Measurements from ENCODE around the gene CCN2. TPM values are rescaled to one million over a fixed set of nuclear protein-coding genes. Genes with fewer than 3 reads are reported as not detected.
A peak's percentile ranks its signal among the peaks of the same experiment; 100 is the strongest.

Gene CCN2
- total RNA-seq, 1 experiment from 2014 or later, result 67.8 TPM

DNA sequence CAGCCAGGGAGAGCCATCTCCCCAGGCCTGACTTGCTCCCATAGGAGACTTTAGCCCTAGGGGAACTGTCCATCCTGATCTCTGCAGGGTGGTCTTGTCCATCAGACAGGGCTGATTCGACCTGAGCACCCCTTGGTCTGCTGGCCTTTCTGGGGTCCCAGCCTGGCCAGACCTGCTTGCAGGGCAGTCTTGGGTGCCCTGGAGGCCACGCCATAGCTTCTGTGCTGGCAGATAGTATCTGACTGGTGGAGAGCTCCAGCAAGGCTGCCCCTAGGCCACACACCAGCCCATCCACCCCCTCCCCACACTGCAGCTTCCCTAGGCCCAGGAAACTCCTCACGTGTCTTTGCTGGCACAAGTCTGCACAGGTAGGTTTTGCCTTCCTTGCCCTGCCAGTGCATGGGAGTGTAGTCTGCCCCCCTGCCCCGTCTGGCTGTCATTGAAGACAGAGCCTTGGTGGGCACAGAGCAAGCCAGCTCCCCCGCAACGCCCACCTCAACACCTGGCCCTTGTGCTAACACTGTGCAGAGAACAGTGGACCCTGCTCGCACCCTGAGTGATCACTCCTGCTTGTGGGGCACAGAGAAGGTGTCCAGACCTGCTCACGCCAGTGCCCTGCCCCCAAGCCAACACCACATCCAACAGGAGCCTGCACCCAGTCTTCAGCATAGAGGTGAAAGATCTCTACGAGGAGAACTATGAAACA is 32.4 kb downstream of the CCN2 start (continued):
- TF ChIP-seq, protein P1, sequence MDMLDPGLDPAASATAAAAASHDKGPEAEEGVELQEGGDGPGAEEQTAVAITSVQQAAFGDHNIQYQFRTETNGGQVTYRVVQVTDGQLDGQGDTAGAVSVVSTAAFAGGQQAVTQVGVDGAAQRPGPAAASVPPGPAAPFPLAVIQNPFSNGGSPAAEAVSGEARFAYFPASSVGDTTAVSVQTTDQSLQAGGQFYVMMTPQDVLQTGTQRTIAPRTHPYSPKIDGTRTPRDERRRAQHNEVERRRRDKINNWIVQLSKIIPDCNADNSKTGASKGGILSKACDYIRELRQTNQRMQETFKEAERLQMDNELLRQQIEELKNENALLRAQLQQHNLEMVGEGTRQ (CRISPR knock-in tag; IDR thresholded peaks at IDR 0.05), result no peak
- no peak for TF ChIP-seq MXD4 (CRISPR knock-in tag; IDR thresholded peaks at IDR 0.05; ENCODE audit: borderline replicate concordance)
- TF ChIP-seq RELA (CRISPR knock-in tag; IDR thresholded peaks at IDR 0.05; ENCODE audit: borderline replicate concordance), result no peak; the same call in 1 of the 2 replicates
- TF ChIP-seq SMAD3 (CRISPR knock-in tag; IDR thresholded peaks at IDR 0.05; ENCODE audit: borderline replicate concordance), result 0 out of 2 replicates have a peak, but pooled peaks have one; percentile 27
- no peak for TF ChIP-seq ELF4 (CRISPR knock-in tag; IDR thresholded peaks at IDR 0.05; ENCODE audit: low read depth)
- TF ChIP-seq SP1 (CRISPR knock-in tag; conservative IDR thresholded peaks at IDR 0.05), result no peak
- peak; percentile 14; the same call in 1 of the 2 replicates for TF ChIP-seq SMAD4 (CRISPR knock-in tag; IDR thresholded peaks at IDR 0.05)
- TF ChIP-seq, protein P2, sequence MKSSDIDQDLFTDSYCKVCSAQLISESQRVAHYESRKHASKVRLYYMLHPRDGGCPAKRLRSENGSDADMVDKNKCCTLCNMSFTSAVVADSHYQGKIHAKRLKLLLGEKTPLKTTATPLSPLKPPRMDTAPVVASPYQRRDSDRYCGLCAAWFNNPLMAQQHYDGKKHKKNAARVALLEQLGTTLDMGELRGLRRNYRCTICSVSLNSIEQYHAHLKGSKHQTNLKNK (CRISPR knock-in tag; IDR thresholded peaks at IDR 0.05), result no peak
- peak; percentile 70; the same call in 1 of the 2 replicates for TF ChIP-seq ZNF138 (CRISPR knock-in tag; conservative IDR thresholded peaks at IDR 0.05)
- TF ChIP-seq, protein P3, sequence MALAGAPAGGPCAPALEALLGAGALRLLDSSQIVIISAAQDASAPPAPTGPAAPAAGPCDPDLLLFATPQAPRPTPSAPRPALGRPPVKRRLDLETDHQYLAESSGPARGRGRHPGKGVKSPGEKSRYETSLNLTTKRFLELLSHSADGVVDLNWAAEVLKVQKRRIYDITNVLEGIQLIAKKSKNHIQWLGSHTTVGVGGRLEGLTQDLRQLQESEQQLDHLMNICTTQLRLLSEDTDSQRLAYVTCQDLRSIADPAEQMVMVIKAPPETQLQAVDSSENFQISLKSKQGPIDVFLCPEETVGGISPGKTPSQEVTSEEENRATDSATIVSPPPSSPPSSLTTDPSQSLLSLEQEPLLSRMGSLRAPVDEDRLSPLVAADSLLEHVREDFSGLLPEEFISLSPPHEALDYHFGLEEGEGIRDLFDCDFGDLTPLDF (CRISPR knock-in tag; IDR thresholded peaks at IDR 0.05), result no peak
- TF ChIP-seq RORB (CRISPR knock-in tag; IDR thresholded peaks at IDR 0.05), result no peak
- no peak for TF ChIP-seq NFE2L1 (CRISPR knock-in tag; IDR thresholded peaks at IDR 0.05)
- TF ChIP-seq FOXJ3 (CRISPR knock-in tag; IDR thresholded peaks at IDR 0.05; ENCODE audit: borderline replicate concordance), result no peak
- no peak for TF ChIP-seq TEAD1 (CRISPR knock-in tag; IDR thresholded peaks at IDR 0.05)
- no peak for TF ChIP-seq SOX15 (CRISPR knock-in tag; IDR thresholded peaks at IDR 0.05)
- no peak for TF ChIP-seq ZNF423 (CRISPR knock-in tag; IDR thresholded peaks at IDR 0.05)
- TF ChIP-seq, protein P4, sequence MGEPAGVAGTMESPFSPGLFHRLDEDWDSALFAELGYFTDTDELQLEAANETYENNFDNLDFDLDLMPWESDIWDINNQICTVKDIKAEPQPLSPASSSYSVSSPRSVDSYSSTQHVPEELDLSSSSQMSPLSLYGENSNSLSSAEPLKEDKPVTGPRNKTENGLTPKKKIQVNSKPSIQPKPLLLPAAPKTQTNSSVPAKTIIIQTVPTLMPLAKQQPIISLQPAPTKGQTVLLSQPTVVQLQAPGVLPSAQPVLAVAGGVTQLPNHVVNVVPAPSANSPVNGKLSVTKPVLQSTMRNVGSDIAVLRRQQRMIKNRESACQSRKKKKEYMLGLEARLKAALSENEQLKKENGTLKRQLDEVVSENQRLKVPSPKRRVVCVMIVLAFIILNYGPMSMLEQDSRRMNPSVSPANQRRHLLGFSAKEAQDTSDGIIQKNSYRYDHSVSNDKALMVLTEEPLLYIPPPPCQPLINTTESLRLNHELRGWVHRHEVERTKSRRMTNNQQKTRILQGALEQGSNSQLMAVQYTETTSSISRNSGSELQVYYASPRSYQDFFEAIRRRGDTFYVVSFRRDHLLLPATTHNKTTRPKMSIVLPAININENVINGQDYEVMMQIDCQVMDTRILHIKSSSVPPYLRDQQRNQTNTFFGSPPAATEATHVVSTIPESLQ (CRISPR knock-in tag; IDR thresholded peaks at IDR 0.05), result no peak
- no peak for TF ChIP-seq JAZF1 (CRISPR knock-in tag; IDR thresholded peaks at IDR 0.05)
- TF ChIP-seq ZNF219 (CRISPR knock-in tag; IDR thresholded peaks at IDR 0.05; ENCODE audit: borderline replicate concordance), result peak; percentile 37; the same call in 1 of the 2 replicates
- peak; percentile 78; the same call in 1 of the 2 replicates for TF ChIP-seq NR3C1 (CRISPR knock-in tag; conservative IDR thresholded peaks at IDR 0.05; ENCODE audit: low read depth)
- TF ChIP-seq, protein P5, sequence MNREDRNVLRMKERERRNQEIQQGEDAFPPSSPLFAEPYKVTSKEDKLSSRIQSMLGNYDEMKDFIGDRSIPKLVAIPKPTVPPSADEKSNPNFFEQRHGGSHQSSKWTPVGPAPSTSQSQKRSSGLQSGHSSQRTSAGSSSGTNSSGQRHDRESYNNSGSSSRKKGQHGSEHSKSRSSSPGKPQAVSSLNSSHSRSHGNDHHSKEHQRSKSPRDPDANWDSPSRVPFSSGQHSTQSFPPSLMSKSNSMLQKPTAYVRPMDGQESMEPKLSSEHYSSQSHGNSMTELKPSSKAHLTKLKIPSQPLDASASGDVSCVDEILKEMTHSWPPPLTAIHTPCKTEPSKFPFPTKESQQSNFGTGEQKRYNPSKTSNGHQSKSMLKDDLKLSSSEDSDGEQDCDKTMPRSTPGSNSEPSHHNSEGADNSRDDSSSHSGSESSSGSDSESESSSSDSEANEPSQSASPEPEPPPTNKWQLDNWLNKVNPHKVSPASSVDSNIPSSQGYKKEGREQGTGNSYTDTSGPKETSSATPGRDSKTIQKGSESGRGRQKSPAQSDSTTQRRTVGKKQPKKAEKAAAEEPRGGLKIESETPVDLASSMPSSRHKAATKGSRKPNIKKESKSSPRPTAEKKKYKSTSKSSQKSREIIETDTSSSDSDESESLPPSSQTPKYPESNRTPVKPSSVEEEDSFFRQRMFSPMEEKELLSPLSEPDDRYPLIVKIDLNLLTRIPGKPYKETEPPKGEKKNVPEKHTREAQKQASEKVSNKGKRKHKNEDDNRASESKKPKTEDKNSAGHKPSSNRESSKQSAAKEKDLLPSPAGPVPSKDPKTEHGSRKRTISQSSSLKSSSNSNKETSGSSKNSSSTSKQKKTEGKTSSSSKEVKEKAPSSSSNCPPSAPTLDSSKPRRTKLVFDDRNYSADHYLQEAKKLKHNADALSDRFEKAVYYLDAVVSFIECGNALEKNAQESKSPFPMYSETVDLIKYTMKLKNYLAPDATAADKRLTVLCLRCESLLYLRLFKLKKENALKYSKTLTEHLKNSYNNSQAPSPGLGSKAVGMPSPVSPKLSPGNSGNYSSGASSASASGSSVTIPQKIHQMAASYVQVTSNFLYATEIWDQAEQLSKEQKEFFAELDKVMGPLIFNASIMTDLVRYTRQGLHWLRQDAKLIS (CRISPR knock-in tag; IDR thresholded peaks at IDR 0.05; ENCODE audit: borderline replicate concordance), result peak; percentile 67; the same call in 1 of the 2 replicates
- TF ChIP-seq, protein P6, sequence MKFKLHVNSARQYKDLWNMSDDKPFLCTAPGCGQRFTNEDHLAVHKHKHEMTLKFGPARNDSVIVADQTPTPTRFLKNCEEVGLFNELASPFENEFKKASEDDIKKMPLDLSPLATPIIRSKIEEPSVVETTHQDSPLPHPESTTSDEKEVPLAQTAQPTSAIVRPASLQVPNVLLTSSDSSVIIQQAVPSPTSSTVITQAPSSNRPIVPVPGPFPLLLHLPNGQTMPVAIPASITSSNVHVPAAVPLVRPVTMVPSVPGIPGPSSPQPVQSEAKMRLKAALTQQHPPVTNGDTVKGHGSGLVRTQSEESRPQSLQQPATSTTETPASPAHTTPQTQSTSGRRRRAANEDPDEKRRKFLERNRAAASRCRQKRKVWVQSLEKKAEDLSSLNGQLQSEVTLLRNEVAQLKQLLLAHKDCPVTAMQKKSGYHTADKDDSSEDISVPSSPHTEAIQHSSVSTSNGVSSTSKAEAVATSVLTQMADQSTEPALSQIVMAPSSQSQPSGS (CRISPR knock-in tag; IDR thresholded peaks at IDR 0.05; ENCODE audit: borderline replicate concordance, low read depth), result no peak
- TF ChIP-seq ZNF232 (CRISPR knock-in tag; IDR thresholded peaks at IDR 0.05), result 0 out of 2 replicates have a peak, but pooled peaks have one; percentile 39
- TF ChIP-seq, protein P7, sequence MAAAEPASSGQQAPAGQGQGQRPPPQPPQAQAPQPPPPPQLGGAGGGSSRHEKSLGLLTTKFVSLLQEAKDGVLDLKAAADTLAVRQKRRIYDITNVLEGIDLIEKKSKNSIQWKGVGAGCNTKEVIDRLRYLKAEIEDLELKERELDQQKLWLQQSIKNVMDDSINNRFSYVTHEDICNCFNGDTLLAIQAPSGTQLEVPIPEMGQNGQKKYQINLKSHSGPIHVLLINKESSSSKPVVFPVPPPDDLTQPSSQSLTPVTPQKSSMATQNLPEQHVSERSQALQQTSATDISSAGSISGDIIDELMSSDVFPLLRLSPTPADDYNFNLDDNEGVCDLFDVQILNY (CRISPR knock-in tag; IDR thresholded peaks at IDR 0.05), result no peak
- TF ChIP-seq, protein P8, sequence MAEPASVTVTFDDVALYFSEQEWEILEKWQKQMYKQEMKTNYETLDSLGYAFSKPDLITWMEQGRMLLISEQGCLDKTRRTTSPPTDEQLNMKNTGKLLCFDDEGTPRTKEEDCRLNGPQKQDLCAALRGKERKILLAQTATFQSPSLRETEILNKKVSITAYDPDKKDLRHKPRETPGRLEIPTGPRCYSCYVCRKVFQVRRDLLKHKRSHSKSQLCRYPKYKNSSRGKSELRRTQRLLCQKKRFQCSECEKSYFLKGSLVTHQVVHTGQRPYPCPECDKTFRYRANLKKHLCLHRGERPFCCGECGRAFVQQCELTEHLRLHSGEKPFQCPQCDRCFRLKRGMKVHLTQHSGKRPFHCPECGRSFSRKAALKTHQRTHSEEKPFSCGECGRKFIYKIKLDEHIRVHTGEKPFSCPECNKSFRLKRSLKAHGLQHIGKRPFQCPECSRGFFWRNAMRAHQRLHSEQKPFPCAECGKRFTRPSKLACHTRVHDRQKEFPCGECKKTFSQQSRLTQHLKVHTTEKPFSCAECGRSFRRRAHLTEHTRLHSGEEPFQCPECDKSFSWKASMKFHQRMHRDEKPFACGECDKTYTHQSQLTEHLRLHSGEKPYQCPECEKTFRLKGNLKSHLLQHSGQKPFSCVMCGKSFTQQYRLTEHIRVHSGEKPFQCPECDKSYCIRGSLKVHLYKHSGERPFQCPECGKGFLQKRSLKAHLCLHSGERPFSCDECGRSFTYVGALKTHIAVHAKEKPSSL (CRISPR knock-in tag; conservative IDR thresholded peaks at IDR 0.05), result 0 out of 2 replicates have a peak, but pooled peaks have one; percentile 4
- no peak for TF ChIP-seq CBFB (CRISPR knock-in tag; IDR thresholded peaks at IDR 0.05; ENCODE audit: low read depth)
- TF ChIP-seq TP53 (CRISPR knock-in tag; IDR thresholded peaks at IDR 0.05), result no peak
